Medulla oblongata (tissue), 1 donor: ENCODE results near the gene DISC1.
"Not testable (repeated sequence)": the region's sequence is repeated elsewhere in the genome, so short reads cannot be mapped to it uniquely, and the experiment has no call there.

Source experiments
- DNase-seq: peaks from one replicate; pipeline ENCODE4 v3.0.0-alpha.2; 2015; ENCODE audit errors: extremely low spot score

The DISC1 gene

DNA sequence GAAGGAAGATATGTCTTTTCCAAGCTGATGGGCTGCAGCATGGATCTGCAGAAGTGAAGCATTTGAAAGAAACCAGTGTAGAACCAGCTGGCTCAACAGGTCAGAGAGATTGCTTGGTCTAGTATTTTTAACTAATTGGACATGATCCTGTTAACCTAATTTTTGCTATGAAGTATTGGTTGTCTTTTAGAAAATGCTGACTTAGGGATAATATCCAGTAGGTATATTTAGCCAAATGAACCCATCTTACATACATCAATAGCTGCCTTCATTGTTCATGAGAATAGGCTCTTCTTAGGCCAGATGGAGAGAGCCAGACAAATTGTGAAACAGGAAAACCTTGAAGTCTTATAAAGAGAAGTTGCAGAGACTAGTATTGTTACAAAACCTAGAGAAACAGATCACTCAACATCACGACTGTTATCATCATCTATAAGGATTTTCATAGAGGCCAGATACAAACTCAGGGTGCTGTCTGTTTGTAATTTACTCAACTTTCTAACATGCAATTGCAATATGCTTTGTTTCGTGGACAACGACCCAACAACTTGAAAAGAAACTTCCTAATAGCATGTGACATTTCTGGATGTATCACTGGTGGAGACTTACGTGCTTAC, 148.2 kb downstream of the DISC1 start:
- DNase-seq: peak; percentile 44

DNA sequence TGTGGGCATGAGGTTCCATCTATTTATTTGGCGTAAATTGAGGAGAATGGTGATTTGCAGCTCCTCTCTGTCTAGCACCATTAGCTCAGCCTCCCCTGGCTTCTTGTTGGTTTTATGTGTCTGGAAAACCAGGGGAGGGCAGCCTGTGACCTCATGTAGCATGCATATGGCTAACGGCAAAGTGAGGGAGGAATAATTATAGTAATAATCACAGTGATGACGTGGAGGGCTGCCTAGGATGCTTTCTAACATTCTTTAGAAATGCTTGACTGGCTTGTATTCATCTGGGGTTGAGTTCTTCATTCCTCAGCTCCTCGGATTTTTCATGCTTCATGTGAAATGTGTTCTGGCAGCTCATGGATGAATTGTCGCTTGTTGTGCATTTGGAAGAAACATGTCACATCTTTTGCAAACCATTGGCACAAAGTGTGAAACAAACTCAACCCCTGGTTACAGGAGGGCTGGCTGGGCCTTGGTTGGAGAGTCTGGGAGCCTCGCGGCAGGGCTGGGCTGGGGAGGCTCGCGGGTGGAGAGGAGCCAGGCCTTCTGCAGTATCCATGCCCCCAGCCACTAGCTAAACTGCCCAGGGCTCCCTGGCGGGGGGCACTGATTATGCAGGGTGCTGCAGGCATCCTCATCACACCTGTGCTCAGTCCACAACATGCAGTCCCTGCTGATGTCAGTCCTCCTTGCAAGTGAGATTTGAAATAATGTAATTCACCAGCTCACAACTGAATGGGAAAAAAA, 149.6 kb downstream of the DISC1 start:
- no peak for DNase-seq

DNA sequence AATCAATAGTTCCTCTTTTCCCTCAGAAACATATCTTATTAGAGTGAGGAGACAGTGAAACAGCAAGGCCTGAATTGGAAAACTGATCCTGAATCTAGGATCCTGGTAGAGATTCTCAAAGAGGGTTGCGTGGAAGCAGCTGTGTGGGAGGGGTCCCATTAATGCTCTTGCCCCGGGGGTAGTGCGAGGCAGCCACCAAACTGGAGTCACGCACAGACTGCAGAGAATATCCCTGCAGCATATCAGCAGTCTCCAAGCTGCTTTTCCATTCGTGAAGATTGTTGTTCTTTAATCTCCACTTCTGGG, 150.1 kb downstream of the DISC1 start:
- no peak for DNase-seq

DNA sequence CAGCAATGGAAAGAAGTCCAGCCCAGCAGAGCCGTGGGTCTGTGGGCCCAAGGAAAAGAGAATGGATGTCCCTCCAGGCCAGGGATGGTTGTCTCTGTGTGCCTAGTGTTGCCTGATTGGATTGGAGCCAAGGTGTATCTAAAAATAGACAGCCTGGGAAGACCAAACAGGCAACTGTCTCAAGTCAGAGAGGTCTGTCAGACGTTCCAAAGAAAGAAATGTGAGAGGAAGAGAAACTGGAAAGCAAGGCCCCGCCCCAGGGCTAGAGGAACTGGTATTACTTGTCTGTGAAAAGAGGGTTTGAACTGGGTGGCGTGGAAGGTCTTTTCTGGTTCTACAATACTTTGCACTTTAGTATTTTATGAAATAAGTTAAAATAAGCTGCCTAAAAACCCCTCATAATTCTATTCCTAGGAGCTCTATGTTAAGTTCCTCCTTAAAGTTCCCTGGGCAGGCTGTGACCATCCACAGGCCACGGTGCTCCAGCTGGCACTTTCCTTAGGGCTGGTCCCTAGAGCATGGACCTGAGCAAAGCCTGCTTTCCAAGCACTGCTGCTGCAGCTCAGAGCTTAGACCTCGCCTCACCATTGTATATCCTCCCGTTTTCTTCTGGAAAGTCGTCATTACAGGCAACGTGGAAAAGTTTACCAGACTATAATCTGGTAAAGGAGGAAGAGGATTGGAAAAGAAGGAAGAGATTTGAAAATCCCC, 151.6 kb downstream of the DISC1 start:
- peak; percentile 87 for DNase-seq

DNA sequence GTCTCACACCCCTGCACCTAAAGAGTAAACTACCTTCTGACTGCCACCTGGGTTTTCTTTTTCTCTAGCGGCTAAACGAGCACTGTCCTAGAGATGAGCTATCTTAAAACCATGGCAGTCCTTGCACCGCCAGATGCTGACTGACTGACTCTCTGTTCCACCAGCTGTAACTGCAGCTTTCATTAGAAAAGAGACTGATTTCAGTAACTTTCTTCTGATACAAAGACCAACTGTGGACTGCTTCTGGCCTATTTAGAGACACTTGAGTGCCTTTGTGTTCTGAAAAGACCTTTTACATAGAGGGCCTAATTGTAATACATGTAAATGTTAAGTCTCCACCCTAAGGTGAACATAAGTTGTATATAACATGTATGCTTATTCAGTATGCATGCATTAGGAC, 152.5 kb downstream of the DISC1 start:
- peak; percentile 59 for DNase-seq

DNA sequence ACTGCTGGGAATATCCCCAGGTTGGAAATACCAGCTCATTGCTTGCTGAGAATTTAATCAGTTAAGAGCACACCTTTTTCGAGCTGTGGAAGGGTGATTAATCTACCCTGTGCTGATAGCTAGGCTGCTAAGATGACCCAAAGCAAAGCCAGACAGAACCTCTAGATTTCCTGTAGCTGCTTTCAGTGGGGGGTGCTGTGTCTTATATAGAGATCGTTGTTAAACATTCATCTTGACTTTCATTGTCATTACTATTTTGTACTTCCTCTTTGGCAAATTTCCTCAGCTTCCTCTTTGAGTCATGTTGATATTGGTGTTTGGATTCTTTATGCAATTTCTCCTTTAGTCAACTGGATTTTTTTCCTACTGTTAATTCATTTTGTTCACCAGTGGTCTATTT, 155.3 kb downstream of the DISC1 start:
- DNase-seq: peak; percentile 71

DNA sequence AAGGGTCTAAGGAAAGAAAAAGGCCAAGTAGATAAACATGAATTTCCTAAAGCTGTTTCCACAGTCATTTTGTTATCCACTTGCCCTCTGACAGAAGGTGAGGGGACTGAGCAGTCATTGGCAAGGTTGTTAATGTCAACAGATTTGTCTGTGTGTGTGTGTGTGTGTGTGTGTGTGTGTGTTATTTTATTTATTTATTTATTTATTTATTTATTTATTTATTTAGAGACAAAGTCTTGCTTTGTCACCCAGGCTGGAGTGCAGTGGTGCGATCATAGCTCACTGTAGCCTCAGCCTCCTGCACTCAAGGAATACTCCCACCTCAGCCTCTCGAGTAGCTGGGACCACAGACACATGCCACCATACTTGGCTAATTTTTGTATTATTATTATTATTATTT, 158.5 kb downstream of the DISC1 start:
- DNase-seq: not testable (repeated sequence)

DNA sequence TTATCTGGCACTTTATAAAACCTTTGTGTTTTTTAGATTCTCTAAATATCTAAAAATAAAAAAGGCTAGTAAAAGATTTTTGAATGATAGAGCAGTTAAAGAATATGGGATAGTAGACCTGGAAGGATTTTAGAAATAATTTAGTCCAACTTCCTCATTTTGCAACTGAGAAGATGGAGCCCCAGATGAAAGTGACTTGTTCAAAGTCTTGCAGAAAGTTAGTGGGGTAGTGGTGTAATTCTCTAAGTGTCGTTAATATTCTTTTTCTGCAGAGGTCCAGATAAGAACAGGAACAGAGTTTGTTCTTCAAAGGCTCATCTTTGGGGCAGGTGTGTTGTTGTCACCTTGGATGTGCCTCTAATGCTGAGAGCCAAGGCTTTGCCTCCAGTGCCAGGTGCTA, 159.5 kb downstream of the DISC1 start:
- DNase-seq: no peak

DNA sequence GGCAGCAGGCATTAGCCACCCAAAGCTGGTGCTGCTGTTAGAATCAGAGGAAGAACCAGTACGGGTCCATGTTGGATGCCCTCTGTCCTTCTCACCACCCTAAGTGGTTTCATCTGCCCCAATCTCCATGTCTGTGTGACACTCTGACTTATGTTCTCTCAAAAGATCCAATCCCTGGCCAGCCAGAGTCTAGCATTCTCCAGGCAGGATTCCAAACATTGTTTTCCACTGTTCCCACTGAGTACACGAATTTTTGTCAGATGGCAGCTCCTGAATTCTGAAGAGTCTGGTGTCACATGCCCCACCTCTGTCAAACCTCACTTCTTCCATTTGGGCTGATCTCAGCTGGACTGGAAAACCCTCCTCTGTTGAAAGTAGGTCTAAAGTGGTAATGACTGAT, 166.0 kb downstream of the DISC1 start:
- DNase-seq: no peak

DNA sequence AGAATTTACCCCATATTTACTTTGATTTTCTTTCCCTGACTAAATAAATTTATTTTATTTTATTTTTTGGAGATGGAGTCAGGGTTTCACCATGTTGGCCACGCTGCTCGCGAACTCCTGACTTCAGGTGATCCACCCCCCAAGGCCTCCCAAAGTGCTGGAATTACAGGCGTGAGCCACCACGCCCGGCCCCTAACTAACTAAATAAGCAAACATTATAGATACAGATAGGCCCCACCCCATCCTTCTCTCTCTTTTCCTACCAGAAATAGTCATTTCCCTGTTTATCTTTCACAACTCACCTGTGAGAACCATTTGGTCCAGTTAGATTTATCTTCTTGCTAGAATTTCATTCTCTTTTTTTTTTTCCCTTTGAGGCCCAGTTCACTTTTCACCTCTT, 167.3 kb downstream of the DISC1 start:
- DNase-seq: no peak

DNA sequence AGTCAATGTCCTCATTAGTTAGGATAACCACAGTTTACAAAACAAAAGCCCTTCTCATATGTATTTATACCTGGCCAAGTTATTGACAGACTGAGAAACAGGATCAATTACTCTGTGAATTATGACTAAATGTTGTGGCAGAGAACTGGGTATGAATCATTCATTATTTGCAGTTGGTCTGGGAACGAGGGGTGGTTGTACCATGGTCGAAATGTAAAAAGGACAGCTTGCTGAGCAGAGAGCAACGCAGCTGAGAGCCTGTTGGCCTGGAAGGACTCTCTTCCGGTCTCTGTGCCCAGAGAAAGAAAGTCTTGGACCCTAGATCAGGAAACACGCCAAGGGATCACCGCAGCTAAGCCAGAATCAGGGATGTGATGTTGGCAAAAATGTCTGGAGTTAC, 169.6 kb downstream of the DISC1 start:
- DNase-seq: no peak

DNA sequence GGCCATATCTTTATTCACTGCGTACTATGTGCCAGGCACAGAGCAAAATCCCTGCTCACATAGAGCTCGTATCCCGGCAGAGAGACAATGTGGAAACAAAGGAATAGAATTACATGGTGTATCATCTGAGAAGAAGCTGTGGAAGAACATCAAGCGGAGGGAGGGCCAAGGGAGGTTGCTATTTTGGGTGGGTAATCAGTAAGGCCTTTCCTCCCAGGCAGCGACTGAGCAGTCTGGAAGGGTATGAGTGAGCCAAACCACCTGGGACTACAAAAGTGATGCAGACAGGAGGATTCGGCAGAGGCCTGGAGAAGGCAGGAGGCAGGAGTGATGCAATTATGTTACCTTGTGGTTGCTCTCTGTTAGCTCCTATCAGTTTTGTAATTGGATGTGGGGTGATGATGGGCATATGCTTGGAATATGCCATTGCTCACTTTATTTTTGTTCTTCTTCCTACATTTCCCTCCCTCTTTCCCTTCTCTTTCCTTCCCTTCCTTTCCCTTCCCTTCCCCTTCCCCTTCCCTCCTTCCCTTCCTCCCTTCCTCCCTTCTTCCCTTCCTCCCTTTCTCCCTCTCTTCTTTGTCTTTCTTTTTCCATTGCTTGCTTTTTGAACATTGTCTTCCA, 172.9 kb downstream of the DISC1 start:
- DNase-seq: no peak

DNA sequence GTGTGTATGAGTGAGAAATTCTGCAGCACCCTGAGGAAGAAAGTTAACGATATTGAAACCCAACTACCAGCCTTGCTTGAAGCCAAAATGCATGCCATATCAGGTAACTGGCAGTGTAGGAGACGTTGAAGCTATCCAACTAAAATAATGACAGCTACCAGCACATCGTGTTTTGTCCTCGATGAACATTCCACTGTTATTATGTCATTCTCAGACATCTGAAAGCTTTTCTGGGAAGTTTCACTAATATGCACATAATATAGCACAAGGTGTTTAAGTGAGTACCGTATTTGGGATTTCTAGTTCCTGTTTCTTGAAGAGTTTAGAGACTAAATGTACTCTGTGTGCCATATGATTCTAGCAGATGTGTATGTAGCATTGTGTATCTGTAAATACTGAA, 173.5 kb downstream of the DISC1 start:
- no peak for DNase-seq

DNA sequence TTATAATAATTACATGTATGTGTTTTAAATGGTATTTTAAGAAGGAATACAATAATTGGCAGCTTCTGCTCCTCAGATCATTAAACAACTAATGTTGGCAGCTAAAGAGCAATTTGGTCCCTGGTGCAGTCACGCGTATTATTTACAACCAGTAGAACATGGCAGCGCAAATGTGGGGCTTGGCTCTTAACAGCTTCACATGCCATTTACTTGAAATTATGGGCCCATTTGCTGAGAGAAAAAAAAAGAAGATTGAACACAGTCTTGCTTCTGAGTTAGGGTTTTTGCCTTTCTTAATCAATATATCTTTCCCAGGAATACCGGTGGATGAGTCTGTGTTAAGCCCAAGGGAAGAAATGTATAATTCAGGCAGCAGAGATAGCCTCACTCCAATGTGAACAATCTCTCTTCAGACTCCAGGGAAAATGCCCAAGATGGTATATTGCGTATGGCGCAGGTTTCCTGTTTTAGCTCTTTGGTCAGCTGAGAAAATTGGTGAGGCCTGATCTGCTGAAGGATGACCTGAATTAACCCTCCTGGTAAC, 174.5 kb downstream of the DISC1 start:
- no peak for DNase-seq

DNA sequence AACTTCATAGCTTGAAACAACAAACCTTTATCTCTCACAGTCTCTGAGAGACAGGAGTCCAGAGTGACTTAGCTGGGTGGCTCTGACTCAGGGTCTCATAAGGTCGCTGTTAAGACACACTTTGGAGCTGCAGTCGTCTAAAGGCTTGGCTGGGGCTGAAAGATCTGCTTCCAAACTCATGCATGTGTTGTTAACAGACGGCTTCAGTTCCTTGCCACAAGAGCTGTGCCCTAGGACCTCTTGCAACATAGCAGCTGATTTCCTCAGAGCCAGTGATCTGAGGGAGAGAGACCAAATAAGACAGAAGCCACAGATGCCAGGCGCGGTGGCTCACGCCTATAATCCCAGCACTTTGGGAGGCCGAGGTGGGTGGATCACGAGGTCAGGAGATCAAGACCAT, 176.8 kb downstream of the DISC1 start:
- DNase-seq: peak; percentile 79

DNA sequence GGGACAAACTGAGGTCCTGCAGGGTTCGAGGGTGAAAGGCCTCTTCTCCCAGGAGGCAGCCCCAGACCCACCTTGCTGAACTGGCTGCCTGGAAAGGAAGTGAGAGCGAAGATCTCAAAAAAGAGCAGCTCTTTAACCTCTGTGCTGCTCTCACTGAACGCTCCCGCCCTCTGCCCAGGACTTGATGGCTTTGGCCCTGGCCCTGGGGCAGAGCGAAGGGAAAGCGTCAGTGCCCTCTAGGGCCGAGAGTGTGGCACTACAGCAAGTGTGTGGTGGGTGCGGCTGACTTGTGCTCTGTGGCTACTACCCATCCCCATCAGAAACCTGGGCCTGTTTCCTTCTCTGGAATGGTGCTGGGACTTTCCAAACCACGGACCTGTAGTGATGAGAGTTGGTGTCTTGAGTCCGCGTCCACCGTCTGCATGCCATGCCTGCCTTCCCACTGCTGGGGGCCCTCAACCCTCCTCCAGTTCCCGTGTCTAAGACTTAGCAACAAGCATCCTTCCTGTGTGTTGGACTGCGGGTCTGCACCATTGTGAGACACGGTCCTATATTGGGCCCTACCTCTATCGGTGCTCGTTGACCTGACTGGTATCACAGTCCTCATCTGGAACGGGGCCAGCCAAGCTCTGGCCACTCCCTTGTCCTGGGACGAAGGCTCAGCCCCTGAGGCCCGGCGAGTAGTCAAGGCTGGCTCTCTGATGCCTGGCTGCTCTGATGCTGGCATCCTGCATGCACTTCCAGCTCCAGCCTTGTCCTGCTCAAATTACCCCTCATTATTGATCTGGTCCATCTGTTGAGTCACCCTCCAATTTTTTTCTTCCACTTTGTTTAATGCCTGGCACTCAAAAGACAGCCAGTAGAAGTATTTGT, 180.3 kb downstream of the DISC1 start:
- DNase-seq: peak; percentile 87

DNA sequence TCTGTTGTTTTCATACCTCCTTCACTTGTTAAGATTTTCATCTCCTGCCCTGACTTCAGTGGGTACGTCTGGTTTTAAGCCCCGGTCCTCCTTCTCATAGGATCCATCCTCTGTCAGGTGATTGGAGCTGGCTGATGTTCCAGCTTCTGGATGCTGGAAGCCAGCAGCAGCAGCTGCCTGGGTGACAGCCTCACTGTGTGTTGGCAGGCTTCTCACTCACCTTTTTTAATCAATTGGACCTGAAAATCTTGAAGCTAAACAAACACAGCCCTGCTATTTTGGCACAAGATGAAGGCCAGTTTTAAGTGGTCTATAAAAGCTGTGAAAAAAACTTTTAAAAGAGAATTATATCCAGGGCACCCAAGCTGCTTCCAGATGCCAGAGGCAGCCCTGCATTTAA, 181.0 kb downstream of the DISC1 start:
- DNase-seq: no peak

DNA sequence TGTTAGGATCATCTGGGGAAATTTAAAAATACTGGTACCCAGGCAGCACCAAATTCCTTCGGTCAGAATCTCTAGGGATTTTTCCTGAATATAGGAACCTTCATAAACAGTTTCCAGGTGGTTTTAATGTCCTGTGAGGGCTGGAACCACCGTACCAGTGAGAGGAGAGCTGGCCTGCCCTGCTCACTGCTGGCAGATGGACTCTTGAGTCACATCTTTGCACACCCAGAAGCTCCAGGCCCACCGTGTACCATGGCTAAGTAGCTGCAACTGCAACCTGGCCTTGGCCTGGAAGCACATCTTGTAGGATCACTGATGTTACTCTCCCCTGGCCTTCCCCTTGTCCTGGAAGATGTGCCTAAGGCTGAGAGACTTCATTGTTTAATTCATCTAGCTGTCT, 181.5 kb downstream of the DISC1 start:
- DNase-seq: no peak

DNA sequence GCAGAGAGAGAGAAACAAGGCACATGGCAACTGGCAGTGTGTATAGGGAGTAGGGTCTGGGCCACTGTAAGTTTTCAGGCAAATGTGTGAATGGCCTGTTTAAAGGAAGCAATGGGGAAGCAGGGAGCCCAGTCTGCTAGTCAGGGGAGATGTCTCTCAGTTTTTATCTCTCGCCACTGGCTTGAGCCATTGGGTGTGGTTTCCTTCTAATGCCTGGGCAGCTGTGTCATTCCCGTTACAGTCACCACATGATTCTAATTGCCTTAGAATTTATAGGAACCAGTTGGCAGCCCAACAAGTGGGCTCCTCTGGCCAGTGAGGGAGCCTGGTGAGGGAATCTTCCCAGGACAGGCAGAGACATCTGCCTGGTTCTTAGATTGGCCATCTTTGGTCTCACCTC, 182.4 kb downstream of the DISC1 start:
- no peak for DNase-seq

DNA sequence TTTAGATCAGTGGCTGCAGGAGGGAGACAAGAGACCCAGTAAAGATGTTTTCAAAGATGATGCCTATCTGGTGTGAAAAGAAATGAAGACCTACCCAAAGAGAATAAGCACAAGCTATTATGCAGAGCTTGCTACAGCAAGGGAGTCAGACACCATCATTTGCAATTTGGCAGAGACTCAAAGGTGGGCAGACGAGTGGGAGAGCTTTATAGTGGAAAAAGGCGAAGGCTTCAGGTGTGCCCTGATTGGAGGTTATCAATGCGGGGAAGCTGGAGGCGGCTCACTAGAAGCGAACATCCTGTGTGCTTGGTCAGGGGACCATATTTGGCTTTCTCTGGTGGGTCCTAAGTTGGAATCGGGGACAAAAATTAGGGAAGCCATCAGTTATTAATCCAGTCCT, 183.8 kb downstream of the DISC1 start:
- DNase-seq: no peak

DNA sequence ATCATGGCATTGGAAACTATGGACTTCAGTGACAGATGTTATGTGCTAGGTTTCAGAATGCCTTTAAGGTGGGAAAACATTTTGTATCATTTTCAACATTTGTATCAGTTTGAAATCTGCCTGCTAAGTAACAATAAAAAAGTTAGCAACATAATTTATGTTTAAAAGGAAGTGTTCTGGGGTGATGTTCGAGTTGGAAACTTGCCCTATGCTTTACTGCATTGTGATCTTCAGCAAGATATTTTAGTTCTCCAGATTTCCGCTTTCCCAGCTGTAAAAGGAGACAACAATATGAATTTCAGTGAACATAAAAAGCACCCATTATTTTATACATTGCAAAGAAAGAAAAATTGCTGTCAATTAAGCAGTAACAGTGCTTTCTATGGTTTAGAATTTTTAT, 187.4 kb downstream of the DISC1 start:
- DNase-seq: no peak

DNA sequence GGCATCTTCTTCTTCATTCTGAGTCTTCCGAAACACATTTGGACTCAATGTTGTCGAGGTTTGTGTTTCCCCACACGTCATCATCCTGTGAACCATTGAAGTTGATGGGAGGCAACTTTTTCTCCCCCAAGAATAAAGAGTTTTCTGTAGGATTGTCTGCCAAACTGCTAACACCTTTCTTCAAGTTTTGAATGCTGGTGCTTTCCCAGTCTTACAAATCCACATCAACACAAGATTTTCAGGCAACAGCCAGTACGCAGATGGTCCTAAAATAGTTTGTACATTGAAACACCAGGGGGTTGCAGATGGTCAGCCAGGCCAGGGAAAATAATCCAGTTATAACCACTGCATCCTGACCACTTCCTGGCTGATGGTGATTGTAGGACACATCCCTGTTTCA, 187.9 kb downstream of the DISC1 start:
- DNase-seq: no peak
